Measurements from ENCODE around the gene CACNA1B.

The CACNA1B gene

GRCh38 chr9:137969008-137969407 is 91.4 kb downstream of the CACNA1B start:
- DNase-seq: no peak

- DNase-seq: no peak
Observed at GRCh38 chr9:137969685-137970084, 92.1 kb downstream of the CACNA1B start.

GRCh38 chr9:137970098-137970497 is 92.5 kb downstream of the CACNA1B start:
- DNase-seq: no peak

GRCh38 chr9:137970686-137971476 is 93.3 kb downstream of the CACNA1B start:
- no peak for DNase-seq

- DNase-seq: no peak
Observed at GRCh38 chr9:137971477-137972138, 94.0 kb downstream of the CACNA1B start.

- no peak for DNase-seq
Observed at GRCh38 chr9:137972355-137972987, 94.9 kb downstream of the CACNA1B start.

GRCh38 chr9:137972988-137973470 is 95.4 kb downstream of the CACNA1B start:
- no peak for DNase-seq

- no peak for DNase-seq
Observed at GRCh38 chr9:137973829-137974416, 96.3 kb downstream of the CACNA1B start.

- no peak for DNase-seq
Observed at GRCh38 chr9:137974746-137975526, 97.4 kb downstream of the CACNA1B start.

- DNase-seq: no peak
Observed at GRCh38 chr9:137975527-137975913, 97.9 kb downstream of the CACNA1B start.

- no peak for DNase-seq
Observed at GRCh38 chr9:137975936-137976565, 98.5 kb downstream of the CACNA1B start.

- DNase-seq: no peak
Observed at GRCh38 chr9:137977571-137978261, 100.1 kb downstream of the CACNA1B start.

GRCh38 chr9:137978262-137978714 is 100.7 kb downstream of the CACNA1B start:
- DNase-seq: no peak

GRCh38 chr9:137982200-137982599 is 104.6 kb downstream of the CACNA1B start:
- DNase-seq: no peak

GRCh38 chr9:137984005-137984404 is 106.4 kb downstream of the CACNA1B start:
- no peak for DNase-seq

- DNase-seq: no peak
Observed at GRCh38 chr9:137984520-137985257, 107.1 kb downstream of the CACNA1B start.

GRCh38 chr9:137985637-137986071 is 108.1 kb downstream of the CACNA1B start:
- DNase-seq: no peak

GRCh38 chr9:137986268-137987099 is 108.9 kb downstream of the CACNA1B start:
- DNase-seq: no peak

GRCh38 chr9:137987244-137988030 is 109.9 kb downstream of the CACNA1B start:
- DNase-seq: no peak
